Fibroblast of mammary gland (primary cell): ENCODE data around the gene SULT1A3.
"Not testable (repeated sequence)": the region's sequence is repeated elsewhere in the genome, so short reads cannot be mapped to it uniquely, and the experiment has no call there.

Experiments
- DNase-seq: peaks from one replicate; pipeline ENCODE4 v3.0.0-alpha.2; 2010; ENCODE audit warnings: low read depth
- H3K4me3 ChIP-seq: 2 replicates; pipeline ENCODE4 v1.5.1; 2011; ENCODE audit warnings: low read depth, mild to moderate bottlenecking, low read length, moderate library complexity; ENCODE audit not compliant: control insufficient read depth
- TF ChIP-seq, protein P1 (sequence below): conservative IDR thresholded peaks from 2 replicates; pipeline ENCODE4 v1.5.1; 2011; ENCODE audit warnings: low read depth, low read length, inconsistent platforms; ENCODE audit not compliant: control insufficient read depth, insufficient read depth

Gene SULT1A3

DNA sequence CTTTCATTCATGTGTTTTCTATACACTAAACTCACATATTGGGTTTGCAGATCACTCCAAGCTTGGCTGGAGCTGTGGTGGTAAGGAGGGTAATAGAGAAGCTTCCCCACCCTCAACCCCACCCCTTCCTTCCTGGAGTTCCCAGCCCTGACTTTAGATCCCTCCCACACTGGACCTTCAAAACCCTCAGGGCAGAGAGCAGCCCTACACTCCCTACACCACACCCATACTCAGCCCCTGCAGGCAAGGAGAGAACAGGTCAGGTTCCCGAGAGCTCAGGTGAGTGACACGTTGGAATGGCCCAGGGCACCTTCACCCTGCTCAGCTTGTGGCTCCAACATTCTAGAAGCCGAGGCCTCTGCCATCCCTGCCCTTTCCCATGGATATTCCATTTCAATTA is at the start of gene SULT1A3:
SULT1A3 (plus strand) TSS at position 207 of the 400 bp plus-strand sequence. CDS start 1,474 bp downstream, outside the sequence.
- not testable (repeated sequence) for DNase-seq

DNA sequence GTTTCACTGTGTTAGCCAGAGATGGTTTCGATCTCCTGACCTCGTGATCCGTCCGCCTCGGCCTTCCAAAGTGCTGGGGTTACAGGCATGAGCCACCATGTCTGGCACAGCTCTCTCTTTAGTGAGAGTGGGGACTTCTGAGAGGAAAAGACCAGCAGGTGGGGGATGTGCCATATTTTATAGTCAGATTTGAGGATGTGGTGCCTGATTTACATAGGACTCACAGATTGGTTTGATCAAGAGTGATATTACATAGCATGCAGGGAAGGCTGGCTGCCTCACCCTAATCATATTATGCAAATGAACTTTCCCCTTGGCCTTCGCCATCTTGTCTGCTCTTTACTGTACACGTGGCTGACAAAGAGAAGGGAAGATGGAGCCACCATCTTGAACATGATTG is 48.0 kb upstream of the SULT1A3 start:
- TF ChIP-seq, protein P1, sequence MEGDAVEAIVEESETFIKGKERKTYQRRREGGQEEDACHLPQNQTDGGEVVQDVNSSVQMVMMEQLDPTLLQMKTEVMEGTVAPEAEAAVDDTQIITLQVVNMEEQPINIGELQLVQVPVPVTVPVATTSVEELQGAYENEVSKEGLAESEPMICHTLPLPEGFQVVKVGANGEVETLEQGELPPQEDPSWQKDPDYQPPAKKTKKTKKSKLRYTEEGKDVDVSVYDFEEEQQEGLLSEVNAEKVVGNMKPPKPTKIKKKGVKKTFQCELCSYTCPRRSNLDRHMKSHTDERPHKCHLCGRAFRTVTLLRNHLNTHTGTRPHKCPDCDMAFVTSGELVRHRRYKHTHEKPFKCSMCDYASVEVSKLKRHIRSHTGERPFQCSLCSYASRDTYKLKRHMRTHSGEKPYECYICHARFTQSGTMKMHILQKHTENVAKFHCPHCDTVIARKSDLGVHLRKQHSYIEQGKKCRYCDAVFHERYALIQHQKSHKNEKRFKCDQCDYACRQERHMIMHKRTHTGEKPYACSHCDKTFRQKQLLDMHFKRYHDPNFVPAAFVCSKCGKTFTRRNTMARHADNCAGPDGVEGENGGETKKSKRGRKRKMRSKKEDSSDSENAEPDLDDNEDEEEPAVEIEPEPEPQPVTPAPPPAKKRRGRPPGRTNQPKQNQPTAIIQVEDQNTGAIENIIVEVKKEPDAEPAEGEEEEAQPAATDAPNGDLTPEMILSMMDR, result no peak
- no peak overlapping the region for H3K4me3 ChIP-seq
- DNase-seq, result no peak

More for the DNA sequence above, at the start of gene SULT1A3:
- not testable (repeated sequence) for H3K4me3 ChIP-seq

DNA sequence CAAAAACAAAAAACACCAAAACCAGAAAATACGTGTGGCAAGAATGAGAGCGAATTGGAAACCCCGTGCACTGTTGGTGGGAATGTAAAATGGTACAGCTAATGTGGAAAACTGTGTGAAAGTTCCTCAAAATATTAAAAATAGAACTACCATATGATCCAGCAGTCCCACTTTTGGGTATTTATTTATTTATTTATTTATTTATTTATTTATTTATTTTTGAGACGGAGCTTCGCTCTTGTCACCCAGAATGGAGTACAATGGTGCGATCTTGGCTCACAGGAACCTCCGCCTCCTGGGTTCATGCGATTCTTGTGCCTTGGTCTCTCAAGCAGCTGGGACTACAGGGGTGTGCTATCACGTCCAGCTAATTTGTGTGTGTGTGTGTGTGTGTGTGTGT is 46.5 kb upstream of the SULT1A3 start:
- TF ChIP-seq, protein P1, result no peak
- no peak overlapping the region for H3K4me3 ChIP-seq
- no peak for DNase-seq

DNA sequence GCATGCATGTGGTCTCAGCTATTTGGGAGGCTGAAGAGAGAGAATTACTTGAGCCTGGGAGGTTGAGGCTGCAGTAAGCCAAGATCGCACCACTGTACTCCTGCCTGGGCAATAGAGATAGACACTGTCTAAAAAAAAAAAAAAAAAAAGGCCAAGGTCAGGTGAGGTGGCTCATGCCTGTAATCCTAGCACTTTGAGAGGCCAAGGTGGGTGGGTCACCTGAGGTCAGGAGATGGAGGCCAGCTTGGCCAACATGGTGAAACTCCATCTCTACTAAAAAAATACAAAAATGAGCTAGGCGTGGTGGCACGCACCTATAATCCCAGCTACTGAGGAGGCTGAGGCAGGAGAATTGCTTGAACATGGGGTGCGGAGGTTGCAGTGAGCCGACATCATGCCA is 43.9 kb upstream of the SULT1A3 start:
- TF ChIP-seq, protein P1, result no peak
- H3K4me3 ChIP-seq, result no peak overlapping the region
- DNase-seq, result no peak

DNA sequence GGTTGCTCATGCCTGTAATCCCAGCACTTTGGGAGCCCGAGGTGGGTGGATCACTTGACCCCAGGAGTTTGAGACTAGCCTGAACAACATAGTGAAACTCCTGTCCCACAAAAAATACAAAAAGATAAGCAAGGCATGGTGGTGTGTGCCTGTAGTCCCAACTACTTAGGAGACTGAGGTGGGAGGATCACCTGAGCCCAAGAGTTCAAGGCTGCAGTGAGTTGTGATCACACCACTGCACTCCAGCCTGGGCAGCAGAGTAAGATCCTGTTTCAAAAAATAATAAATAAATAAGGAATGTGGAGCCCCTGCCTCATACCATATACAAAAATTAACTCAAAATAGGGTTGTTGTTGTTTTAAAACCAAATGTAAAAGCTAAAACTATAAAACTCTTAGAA is 41.8 kb upstream of the SULT1A3 start:
- no peak overlapping the region for H3K4me3 ChIP-seq
- TF ChIP-seq, protein P1, result no peak
- no peak for DNase-seq

DNA sequence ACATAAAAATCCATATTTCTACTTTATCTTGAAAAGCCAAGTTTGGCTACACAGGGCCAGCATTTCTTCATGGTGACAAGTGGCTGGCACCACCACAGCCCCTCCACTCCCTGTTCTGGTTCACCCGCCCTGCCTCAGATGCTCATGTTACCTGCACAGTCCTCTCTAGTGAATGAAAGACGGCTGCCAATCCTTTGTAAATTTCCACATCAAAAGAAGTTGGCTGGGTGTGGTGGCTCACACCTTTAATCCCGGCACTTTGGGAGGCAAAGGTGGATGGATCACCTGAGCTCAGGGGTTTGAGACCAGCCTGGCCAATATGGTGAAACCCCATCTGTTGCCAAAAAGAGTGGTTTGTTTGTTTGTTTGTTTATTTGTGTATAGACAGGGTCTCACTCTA is 35.5 kb upstream of the SULT1A3 start:
- no peak for DNase-seq
- H3K4me3 ChIP-seq, result no peak overlapping the region
- TF ChIP-seq, protein P1, result no peak

DNA sequence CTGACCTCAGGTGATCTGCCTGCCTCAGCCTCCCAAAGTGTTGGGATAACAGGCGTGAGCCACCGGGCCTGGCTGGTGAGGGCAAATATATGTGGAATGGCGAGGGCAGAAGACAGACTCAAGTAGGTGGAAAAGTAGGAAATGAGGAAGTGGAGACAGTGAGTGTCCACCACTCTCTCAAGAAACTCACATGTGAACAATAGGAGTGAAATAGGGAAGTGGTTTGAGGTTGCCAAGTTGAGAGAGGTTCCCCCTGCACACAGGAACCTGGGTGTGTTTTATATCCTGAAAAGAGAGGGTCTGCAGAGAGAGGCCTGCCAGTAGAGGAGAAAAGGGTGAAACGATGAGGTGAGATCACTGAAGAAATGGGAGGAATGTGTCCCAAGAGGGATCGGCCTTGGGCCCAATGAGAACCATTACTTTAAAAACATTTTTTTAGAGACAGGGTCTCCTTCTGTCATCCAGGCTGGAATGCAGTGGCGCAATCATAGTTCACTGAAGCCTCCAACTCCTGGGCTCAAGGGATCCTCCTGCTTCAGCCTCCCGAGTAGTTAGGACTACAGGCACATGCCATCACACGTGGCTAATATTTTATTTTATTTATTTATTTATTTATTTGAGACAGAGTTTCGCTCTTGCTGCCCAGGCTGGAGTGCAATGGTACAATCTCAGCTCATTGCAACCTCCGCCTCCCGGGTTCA is 32.7 kb upstream of the SULT1A3 start:
- no peak overlapping the region for H3K4me3 ChIP-seq
- TF ChIP-seq, protein P1, result no peak
- DNase-seq, result no peak

DNA sequence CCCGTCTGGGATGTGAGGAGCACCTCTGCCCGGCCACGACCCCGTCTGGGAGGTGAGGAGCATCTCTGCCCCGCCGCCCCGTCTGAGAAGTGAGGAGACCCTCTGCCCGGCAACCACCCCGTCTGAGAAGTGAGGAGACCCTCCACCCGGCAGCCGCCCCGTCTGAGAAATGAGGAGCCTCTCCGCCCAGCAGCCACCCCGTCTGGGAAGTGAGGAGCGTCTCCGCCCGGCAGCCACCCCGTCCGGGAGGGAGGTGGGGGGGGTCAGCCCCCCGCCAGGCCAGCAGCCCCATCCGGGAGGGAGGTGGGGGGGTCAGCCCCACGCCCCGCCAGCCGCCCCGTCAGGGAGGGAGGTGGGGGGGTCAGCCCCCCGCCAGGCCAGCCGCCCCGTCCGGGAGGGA is 30.3 kb upstream of the SULT1A3 start:
- H3K4me3 ChIP-seq, DNase-seq: not testable (repeated sequence)

DNA sequence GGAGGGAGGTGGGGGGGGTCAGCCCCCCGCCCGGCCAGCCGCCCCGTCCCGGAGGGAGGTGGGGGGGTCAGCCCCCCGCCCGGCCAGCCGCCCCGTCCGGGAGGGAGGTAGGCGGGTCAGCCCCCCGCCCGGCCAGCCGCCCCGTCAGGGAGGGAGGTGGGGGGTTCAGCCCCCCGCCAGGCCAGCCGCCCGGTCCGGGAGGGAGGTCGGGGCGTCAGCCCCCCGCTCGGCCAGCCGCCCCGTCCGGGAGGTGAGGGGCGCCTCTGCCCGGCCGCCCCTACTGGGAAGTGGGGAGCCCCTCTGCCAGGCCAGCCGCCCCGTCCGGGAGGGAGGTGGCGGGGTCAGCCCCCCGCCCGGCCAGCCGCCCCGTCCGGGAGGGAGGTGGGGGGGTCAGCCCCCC is 29.6 kb upstream of the SULT1A3 start:
- not testable (repeated sequence) for DNase-seq, H3K4me3 ChIP-seq

DNA sequence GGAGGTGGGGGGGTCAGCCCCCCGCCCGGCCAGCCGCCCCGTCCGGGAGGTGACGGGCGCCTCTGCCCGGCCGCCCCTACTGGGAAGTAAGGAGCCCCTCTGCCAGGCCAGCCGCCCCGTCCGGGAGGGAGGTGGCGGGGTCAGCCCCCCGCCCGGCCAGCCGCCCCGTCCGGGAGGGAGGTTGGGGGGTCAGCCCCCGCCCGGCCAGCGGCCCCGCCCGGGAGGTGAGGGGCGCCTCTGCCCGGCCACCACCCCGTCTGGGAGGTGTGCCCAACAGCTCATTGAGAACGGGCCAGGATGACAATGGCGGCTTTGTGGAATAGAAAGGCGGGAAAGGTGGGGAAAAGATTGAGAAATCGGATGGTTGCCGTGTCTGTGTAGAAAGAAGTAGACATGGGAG is 28.9 kb upstream of the SULT1A3 start:
- H3K4me3 ChIP-seq, DNase-seq: not testable (repeated sequence)
